ENCODE data around the gene KEAP1.
"Not testable (repeated sequence)": the region's sequence is repeated elsewhere in the genome, so short reads cannot be mapped to it uniquely, and the experiment has no call there.

KEAP1 gene

DNA sequence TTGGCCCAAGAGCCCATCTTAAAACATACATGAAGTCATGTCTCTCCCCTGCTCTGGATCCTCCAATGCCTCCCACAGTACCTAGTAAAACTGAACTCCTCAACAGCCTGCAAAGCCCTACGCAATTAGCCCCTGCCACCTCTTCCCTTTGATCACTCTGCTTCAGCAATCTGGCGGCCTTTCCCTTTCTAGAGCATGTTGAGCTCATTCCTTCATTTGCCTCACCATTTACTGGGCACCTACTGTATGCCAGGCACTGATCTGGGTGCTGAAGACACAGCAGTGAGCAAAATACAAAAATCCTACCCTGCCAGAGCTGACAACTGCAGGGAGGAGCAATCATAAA is 2.9 kb downstream of the KEAP1 start:
- no peak for DNase-seq (ENCODE audit: low read depth in 1 of 2, low spot score in 1 of 2)

- no peak for DNase-seq (ENCODE audit: low read depth in 1 of 2, low spot score in 1 of 2)
These were observed 3.5 kb downstream of the KEAP1 start for GRCh38 chr19:10499550-10500246.

- no peak for DNase-seq (ENCODE audit: low read depth in 1 of 2, low spot score in 1 of 2)
These were observed 5.8 kb downstream of the KEAP1 start for GRCh38 chr19:10497371-10497770.

DNA sequence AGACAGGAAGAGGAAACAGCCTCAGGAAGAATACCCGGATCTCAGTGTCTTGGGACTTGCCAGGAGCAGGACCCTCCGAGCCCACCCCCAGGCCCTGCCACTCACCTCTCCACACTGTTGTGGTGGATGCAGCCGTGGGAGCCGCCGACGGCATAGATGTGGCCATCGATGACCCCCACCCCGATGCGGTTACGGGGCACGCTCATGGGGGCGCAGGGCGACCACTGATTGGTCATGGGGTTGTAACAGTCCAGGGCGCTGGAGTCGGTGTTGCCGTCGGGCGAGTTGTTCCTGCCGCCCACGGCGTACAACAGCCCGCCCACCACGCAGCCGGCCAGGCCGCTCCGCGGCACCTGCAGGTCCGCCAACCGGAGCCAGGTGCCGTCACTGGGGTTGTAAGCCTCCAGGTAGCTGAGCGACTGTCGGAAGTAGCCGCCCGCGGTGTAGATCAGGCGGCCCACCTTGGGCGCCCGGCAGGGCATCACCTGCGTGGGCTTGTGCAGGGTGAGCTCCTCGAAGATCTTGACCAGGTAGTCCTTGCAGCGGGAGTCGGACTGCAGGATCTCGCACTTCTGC is 11.6 kb downstream of the KEAP1 start:
- no peak for DNase-seq (ENCODE audit: low read depth in 1 of 2, low spot score in 1 of 2)

DNA sequence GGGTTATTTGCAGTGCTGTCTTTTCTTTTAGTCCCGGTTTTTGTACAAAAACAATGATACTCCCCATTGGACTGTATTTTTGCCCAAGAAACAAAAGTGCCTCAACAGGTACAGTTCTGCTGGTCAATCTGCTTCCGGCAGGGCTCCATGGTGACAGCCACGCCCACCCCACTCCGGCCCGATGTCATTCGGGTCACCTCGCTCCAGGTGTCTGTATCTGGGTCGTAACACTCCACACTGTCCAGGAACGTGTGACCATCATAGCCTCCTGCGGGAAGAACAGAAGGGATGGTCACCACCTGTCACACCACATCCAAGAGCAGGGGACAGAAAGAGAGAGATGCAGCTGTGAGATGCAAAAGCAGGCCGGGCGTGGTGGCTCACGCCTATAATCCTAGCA is 16.6 kb downstream of the KEAP1 start:
- no peak for DNase-seq (ENCODE audit: low read depth in 1 of 2, low spot score in 1 of 2)

DNA sequence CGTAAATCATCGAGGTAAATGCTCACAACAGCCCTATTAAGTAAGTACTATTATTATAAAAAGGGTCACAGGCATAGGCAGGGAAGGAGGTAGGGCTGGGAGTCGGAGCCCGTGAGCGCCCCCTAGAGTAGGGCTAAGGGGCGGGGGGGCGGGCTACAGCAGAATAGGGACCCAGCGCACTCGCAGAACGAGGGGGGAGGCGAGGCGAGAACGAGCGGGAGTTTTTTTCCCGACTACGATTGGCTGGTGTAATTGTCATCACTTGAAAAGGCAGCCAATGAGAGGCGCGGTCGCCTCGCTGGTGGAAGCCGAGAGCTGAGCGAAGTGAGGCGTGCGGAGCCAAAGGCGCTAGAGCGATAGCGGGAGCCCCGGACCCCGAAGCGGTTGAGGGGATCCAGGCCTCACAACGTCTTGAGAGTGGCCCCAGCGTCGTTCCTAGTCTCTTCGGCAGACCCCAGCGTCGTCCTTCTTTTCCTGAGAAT is 24.2 kb downstream of the KEAP1 start:
- peak; percentile 74 to 84 for DNase-seq (ENCODE audit: low read depth in 1 of 2, low spot score in 1 of 2)

- no peak for DNase-seq (ENCODE audit: low read depth in 1 of 2, low spot score in 1 of 2)
These were observed 24.7 kb downstream of the KEAP1 start for GRCh38 chr19:10478476-10478875.

DNA sequence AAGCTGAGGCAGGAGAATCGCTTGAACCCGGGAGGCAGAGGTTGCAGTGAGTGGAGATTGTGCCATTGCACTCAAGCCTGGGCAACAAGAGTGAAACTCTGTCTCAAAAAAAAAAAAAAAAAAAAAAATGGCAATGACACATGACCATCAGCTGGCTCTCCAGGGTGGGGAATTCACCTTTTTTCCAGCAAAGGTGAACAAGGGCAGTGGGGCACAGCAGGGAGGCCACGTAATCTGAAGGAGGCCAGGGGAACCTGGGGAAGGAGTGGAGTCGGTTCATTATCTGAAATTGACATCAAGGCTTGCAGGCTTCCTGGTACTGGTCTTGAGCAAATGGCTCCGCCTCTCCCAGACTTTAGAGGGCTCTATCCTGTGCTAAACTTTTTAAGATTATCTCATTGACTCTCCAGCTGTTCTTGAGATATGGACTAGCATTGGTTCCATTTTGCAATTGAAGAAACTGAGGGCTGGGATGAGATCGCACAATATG is 28.1 kb downstream of the KEAP1 start:
- DNase-seq (ENCODE audit: low read depth in 1 of 2, low spot score in 1 of 2) = no peak

DNA sequence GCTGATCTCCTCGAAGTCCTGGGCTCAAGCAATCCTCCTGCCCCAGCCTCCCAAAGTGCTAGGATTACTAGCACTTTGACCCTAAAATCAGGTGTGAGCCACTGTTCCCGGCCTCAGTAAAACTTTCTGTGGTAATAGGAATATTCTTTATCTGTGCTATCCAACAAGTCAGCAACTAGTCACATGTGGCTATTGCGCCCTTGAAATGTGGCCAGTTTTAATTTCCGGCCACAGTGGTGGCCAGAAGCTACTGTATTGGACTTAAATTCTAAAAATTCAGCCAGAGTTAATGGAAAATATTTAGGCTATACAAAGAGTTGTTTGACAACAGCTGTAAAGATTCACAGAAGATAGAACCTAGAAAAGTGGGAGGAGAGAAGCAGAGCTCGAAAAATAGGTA is 30.0 kb downstream of the KEAP1 start:
- DNase-seq (ENCODE audit: low read depth in 1 of 2, low spot score in 1 of 2) = no peak

DNA sequence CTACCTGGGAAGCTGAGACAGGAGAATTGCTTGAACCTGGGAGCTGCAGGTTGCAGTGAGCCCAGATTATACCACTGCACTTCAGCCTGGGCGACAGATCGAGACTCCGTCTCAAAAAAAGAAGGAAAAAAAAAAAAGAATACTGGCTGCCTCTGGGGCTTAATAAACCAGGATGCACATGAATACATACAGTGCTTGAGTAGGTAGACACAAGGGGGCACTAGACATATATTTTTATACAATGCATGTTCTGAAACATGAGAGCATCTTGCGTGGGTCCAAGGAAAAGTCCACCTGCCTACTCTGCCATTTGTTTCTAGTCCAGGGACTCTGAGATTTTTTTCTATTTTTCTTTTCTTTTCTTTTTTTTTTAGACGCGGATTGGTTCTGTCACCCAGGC is 31.2 kb downstream of the KEAP1 start:
- no peak for DNase-seq (ENCODE audit: low read depth in 1 of 2, low spot score in 1 of 2)

DNA sequence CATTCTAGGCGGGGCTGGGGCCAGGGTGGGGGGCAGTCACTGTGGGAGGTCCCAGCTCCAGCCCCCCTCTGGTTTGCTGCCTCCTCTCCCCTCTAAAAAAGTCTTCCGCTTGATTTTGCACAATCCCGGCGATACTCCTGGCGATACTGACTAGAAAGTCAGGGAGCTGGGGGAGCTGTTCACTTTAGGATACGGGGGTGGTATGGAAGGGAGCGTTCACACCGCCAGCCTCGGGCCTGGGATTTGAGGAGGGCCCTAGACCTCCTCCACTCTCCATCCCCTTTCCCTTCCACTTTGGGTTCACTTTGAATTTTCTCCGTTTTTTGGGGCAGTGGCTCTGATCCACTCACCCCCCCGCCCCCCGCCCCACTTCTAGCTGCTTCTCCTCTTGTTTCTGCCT is 35.0 kb downstream of the KEAP1 start:
- no peak for DNase-seq (ENCODE audit: low read depth in 1 of 2, low spot score in 1 of 2)

GRCh38 chr19:10467104-10467706 is 36.0 kb downstream of the KEAP1 start:
- no peak for DNase-seq (ENCODE audit: low read depth in 1 of 2, low spot score in 1 of 2)

DNA sequence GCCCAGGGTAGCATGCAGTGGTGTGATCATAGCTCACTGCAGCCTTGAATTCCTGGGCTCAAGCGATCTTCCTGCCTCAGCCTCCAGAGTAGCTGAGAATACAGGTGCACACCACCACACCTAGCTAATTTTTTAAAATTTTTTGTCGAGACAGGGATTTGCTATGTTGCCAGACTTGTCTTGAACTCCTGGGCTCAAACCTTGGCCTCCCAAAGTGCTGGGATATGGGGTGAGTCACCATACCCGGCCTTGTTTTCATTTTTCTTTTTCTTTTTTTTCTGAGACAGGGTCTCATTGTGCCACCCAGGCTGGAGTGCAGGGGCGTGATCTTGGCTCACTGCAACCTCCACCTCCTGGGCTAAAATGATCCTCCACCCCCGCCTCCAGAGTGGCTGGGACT is 38.7 kb downstream of the KEAP1 start:
- DNase-seq (ENCODE audit: low read depth in 1 of 2, low spot score in 1 of 2) = no peak

DNA sequence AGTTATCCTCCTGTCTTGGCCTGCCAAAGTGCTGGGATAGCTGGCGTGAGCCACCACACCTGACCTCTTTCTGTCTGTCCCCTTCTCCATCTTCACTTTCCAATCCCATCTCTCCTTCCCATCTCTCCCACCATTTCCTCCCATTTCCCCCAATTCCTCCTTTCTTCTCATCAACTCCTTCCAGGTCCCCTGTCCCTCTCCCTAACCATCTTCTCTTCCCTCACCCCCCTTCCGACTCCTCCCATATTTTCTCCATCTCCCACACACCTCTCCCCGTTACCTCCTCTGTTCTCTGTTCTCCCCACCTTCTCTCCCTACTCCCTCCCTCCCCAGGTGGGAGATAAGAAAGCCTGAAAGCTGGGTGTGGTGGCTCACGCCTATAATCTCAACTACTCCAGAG is 40.6 kb downstream of the KEAP1 start:
- no peak for DNase-seq (ENCODE audit: low read depth in 1 of 2, low spot score in 1 of 2)

- not testable (repeated sequence) for DNase-seq (ENCODE audit: low read depth in 1 of 2, low spot score in 1 of 2)
These were observed 41.1 kb downstream of the KEAP1 start for GRCh38 chr19:10462042-10462441.

DNA sequence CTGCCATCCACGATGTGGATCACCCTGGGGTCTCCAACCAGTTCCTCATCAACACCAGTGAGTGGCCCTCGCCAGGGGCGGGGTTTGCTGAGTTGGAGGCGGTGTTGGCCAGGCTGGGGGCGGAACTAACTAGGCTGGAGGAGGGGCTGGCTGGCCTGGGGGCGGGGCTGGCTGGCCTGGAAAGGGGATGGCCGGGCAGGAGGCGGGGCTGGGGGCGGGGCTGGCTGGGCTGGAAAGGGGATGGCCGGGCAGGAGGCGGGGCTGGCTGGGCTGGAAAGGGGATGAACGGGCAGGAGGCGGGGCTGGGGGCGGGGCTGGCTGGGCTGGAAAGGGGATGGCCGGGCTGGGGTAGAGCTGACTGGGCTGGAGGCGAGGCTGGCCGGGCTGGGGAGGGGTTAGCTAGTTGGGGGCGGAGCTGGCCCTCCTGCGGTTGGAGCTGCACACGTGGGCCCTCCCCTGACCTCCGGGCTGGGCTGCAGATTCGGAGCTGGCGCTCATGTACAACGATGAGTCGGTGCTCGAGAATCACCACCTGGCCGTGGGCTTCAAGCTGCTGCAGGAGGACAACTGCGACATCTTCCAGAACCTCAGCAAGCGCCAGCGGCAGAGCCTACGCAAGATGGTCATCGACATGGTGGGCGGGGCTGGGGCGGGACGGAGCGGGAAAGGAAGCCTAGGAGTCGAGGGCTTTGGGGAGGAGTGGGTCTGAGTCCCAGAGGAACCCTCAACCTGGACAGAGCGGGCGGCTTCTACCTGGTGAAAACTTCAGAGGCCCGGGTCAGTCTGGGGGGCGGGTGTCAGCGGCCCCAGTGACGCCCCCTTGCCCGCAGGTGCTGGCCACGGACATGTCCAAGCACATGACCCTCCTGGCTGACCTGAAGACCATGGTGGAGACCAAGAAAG is 41.9 kb downstream of the KEAP1 start:
- peak; percentile 58 to 76 for DNase-seq (ENCODE audit: low read depth in 1 of 2, low spot score in 1 of 2)

DNA sequence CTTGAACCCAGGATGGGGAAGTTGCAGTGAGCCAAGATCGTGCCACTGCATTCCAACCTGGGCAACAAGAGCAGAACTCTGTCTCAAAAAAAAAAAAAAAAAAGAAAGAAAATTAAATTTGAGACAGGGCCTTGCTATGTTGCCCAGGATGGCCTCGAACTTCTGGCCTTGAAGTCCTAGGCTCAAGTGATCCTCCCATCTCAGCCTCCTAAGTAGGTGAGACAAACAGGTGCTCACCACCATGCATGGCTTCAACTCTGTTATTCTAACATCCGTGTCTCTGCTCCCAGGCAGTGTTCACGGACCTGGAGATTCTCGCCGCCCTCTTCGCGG is 42.5 kb downstream of the KEAP1 start:
- DNase-seq (ENCODE audit: low read depth in 1 of 2, low spot score in 1 of 2) = no peak

- DNase-seq (ENCODE audit: low read depth in 1 of 2, low spot score in 1 of 2) = not testable (repeated sequence)
These were observed 44.4 kb downstream of the KEAP1 start for GRCh38 chr19:10458733-10459132.

- DNase-seq (ENCODE audit: low read depth in 1 of 2, low spot score in 1 of 2) = no peak
These were observed 48.9 kb downstream of the KEAP1 start for GRCh38 chr19:10454267-10454666.

DNA sequence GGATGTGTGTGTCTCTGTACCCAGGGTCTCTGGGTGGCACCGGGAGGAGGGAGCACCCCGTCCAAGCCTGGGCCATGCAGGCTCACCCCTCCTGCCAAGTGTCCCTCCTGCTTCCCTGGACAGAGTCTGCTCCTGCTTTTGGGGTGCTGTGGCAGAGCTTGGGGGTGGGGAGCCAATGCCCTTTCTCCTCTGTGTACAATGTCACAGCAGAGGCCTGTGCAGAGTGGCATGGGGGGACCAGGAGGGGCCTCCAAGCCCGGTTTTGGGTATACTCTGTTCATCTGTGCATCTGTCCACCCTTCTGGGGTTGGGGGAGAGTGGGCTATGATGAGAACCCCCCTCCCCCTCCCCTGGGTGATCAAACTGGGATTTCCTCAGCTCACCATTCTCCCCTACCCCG is 49.3 kb downstream of the KEAP1 start:
- no peak for DNase-seq (ENCODE audit: low read depth in 1 of 2, low spot score in 1 of 2)

GRCh38 chr19:10452726-10453618 is 50.2 kb downstream of the KEAP1 start:
- DNase-seq (ENCODE audit: low read depth in 1 of 2, low spot score in 1 of 2) = no peak

Measured in activated T-helper 1 cell treated with anti-CD3 and anti-CD28 coated beads, Interleukin-2, amount 50 U/mL, for 16 hours (primary cell).